GM23248 (cell line): Measurements from ENCODE around the gene GMPPB.

Experiments
- EZH2 ChIP-seq: fragments of 200-600 bp; sonication (generic); IDR thresholded peaks from 2 replicates; pipeline ENCODE4 v1.6.1; 2018; ENCODE audit warnings: antibody characterized with exemption, mild to moderate bottlenecking; ENCODE audit not compliant: insufficient read depth, poor library complexity, severe bottlenecking
- EZH2phosphoT487 ChIP-seq: fragments of 200-600 bp; sonication (generic); IDR thresholded peaks from 2 replicates; pipeline ENCODE4 v1.6.1; 2018; ENCODE audit warnings: antibody characterized with exemption, moderate library complexity, mild to moderate bottlenecking, low read depth; ENCODE audit not compliant: insufficient read depth

DNA sequence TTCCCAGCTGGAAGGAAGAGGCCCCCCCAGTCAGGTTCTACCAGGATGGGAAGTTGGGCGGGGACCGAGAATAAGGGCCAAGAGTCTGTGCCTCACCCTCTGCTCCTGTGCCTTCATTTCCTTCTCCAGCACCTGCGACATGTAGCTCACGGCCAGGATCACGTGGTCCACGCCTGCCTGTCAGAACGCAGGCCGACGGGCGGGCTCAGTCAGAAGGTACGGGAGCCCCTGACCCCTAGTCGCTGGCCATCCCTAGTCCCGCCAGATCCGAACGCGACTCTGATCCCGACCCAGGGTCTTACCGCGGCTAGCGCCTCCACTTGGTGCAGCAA, 489 bp downstream of the GMPPB start:
- TF ChIP-seq EZH2 = no peak
- no peak for TF ChIP-seq EZH2phosphoT487
